HL-60/S4 (cell line): ENCODE data around the gene MARCHF2.

Source experiments
- in situ Hi-C: fragments of 300-500 bp; cut with MboI; formaldehyde crosslinking; loops from 2 replicates; pipeline ENCODE4 v1.14.3; 2022; ENCODE audit warnings: low sequenced_read_pairs

The MARCHF2 gene

DNA sequence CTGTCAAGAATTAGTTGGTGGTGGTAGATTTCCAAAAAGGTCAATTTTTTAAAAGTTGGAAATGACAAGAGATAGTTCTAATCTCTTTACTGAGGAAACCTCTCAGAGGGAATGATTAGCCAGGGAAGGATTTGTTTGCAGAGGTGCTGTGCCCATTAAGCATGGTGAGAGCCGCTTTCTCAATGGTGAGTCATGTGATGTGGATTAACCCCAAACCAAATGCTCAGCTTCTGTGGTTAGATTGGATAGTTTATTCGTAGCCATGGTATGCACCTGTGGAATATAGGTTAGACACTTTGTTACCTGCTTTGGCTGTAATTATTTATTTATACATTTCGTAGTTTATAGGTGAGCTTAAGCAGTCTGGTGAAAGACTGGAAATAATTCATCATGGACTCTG lies 38.8 kb downstream of the MARCHF2 start:
- in situ Hi-C loops, result no loop called here

DNA sequence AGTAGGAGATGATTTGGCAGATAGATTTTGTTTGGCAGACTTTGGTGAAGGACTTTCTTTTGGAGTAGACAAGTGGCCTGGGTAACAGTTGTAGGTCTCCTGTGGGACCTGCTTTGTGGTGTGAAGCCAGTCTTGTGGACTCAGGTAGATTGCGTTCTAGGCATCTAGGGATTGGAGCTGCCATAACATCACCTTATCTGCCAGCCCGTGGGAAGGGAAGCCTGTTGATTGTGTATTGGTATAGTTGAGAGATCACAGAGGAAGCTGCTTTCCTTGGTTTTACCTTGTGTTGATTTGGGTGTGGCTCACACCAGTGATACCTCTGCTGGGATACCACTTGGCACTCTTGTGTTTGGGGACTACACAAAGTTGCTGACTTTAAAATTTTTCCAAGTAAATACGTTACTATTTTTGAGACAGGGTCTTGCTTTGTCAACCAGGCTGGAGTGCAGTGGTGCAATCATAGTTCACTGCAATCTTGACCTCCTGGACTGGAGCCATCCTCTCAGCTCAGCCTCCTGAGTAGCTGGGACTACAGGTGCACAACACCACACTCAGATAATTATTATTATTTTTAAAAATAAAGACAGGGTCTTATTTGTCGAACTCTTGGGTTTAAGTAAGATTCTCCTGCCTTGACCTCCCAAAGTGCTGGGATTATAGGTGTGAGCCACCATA lies 39.5 kb downstream of the MARCHF2 start:
- in situ Hi-C loops, result no loop called here

DNA sequence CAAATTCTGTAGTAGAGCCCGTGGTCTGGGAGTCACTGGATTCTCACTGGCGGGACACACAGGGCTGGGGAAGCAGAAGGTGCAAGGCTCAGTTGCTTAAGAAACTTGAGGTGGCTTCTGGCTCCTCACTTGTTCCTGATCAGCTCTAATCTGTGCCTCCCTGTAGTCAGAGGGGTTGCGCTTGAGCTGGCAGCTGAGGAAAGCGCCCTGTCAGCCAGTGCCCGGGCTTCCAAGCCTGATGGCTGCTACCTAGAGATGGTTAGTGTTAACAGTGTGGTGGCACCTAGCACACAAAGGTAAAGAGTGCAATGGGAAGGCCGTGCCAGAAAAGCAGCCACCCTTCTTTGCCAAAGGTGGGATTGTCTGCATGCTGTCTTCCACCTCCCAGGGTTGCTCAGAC lies 40.5 kb downstream of the MARCHF2 start:
- in situ Hi-C loops, result no loop called here

DNA sequence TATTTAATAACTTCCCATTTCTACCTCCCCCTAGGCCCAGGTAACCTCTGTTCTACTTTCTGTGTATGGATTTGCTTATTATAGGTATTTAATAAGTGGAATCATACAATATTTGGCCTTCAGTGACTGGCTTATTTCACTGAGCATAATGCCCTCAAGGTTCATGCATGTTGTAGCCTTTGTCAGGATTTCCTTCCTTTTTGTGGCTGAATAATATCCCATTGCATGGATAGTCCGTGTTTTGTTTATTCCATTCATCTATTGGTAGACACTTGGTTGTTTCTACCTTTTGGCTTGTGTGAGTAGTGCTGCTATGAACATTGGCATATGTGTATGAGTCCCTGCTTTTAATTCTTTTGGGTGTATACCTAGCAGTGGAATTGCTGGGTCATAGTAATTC lies 41.1 kb downstream of the MARCHF2 start:
- in situ Hi-C loops, result no loop called here

DNA sequence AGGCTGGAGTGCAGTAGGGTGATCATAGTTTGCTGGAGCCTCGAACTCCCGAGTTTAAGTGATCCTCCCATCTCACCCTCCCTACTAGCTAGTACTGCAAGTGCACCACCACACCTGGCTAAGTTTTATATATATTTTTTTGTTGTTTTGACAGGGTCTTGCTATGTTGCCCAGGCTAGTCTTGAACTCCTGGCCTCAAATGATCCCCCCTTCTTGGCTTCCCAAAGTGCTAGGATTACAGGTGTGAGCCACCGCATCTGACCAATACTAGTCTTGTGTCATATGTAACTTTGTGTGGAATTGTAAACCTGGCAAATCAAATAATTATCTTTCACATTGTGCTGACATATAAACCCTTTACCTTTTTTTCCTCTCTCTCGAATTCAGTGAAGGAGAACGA lies 41.9 kb downstream of the MARCHF2 start:
- in situ Hi-C loops, result no loop called here

DNA sequence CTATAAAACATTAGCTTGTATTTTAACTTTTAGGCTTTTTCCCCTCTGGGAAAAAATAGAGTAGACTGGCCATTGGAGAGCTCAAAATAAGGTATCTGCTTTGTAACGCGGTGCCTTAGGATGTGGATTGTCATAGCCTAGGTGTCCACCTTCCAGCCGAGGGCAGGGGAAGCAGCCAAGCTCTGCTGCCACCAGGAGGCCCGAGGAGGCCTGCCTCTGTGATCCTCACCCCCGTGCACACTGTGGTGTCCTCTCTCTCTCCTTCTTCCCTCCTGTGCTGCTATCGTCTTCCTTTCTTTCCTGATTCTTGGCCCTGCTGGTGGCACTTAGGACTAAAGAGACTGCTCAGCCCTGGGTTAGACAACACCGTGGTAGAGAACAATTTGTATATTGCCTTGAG lies 43.0 kb downstream of the MARCHF2 start:
- in situ Hi-C loops, result no loop called here

DNA sequence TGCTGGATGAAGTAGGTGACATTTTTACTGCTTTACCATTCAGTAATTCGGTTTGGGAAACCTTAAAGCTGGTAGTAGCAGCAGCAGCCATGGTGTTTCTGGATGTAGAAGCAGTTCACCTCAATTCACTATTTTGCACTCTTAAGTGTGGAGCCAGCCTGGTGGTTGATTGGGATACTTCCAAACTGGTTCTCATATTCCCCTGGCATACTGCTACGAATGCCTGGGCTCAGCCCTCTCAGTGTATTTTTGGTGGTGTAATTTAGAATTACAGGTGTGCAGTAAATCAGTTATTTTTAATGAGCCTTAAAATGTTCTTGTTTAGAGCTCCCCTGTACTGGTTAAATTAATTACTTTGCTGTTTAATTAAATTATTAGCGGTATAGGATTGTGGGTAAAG lies 44.1 kb downstream of the MARCHF2 start:
- in situ Hi-C loops, result no loop called here

DNA sequence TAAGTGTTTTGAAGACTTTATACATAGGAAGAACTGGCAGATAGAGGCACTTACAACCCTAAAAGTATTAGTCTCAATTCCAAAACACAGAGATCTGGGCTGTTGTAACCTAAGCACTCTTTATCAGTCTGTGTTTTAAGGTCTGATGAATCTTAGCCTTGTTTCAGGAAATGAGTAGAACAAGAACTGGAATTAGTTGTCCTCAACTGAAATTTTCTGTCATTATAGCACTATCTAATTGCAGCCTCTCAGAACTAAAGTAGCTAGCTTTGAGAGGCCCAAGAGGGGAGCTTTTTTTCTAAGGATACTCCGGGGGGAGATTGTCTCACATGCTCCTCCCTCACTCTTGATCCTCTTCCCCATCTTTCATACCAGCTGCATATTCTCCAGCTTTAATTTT lies 44.7 kb downstream of the MARCHF2 start:
- in situ Hi-C loops, result no loop called here

DNA sequence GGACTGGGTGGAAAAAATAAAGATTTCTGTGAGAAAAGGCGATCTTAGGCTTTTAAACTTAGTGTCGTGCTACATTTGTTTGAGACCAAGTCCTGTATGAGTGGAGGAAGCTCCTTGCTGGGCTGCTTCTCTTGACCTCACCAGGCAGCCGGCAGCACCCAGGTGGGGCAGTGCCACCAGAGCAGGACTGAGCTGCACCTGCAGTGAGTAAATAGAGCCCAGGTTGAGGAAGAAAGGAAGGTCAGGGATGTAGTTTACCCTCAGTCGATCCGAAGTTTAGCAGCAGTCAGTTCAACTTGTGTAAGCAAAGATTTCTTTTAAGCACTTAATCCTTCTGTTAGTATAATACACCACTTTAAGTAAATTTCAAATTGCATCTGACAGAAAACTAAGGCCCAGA lies 45.3 kb downstream of the MARCHF2 start:
- in situ Hi-C loops, result no loop called here

DNA sequence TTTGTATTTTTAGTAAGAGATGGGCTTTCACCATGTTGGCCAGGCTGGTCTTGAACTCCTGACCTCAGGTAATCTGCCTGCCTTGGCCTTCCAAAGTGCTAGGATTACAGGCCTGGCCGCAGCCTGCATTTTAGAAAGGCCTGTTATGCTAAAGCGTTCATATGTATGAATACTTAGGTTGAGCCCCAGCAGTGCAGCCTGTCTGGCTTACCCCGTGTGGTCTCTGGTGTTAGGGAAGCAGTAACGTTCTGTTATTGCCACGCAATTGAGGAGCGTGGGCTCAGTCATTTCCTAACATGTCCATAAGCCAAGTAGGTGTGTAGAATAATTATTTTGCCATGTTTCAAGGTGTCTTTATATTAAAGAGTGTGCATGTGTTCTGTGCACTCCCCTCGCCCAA lies 46.0 kb downstream of the MARCHF2 start:
- in situ Hi-C loops, result no loop called here

DNA sequence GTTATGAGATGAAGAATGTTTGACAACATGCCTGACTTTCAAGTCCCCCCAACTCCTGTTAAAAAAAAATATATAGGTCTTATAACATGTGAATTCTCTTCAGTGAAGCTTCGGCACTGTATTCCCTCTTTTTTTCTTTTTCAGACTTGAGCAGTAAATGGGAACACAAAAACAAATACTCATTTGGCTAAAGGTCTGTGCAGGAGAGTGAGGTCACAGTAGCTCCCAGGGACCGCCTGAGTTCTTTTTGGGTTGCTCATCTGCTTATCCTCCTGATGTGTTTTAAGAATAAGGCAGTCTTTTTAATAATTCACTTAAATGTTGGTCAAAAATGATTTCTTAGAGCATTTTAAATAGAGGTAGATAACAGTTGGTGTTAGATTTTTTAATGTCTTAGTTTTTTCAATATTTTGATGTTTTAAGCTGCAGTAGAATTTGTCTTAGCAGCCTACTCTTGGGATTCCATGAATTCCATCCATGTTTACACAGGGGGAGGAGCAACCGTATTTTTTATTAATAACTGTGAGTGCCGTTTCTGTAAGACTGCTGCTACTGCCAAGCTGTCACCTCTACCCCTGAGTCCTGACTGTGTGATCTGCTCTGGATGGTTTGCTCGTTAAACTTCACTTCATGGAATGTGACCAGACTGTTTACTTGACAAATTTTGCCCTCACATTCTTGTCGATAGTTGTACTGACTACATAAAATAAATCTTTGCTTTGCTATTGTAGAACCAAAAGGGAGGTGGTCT lies 46.6 kb downstream of the MARCHF2 start:
- in situ Hi-C loops, result no loop called here

DNA sequence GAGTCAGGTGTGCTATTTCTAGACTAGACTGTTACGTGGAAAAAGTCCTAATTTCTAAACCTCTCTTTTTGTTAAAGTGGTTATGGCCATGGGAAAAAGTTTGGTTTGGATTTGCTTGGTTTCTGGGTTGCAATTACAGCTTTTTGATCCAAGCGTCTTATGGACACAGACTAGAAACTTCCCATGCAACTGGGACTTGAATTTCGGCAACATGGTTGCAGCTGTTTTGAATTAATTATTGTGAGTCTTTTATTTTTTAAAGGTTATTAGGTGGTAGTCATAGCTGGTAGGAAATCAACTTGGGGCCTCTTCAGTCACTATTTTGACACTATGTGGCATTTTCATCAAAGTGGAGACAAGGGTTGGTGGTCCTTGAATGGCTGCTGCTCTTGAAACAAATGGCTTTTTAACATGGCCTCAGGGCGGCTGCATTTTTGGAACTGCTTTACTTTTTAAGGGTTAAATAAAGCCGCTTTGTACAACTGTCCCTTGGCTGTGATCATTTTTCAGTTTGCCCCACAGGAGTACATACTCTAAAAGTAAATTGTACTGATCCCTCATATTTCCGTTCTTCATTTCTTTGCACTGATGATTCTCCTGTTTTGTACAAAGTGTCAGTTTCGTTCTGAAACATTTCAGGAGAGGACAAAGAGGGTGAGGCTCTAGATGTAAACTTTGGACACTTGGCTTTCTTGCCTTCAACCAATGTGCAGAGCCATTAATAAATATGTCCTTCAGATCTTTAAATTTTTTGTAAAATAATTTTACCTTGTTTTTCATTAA lies 47.6 kb downstream of the MARCHF2 start:
- in situ Hi-C loops, result no loop called here

DNA sequence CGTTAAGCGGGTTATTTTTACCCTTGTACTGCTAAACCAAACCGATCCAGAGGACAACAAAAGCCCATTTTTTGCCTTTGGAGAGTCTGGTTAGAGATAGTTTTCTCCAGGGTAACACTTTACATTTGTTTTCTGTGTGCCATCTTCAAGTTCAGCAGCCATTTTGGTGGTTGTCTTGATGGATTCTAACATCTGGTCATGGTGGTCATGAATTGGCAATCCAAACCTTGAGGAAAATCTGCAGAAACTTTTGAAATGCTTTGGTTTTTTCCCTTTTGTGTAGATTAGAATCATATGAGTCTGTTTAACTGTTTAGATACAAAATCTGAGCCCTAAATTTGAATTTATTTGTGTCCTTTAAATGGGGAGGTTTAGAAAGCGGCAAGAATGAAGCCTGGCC lies 48.3 kb downstream of the MARCHF2 start:
- in situ Hi-C loops, result no loop called here

DNA sequence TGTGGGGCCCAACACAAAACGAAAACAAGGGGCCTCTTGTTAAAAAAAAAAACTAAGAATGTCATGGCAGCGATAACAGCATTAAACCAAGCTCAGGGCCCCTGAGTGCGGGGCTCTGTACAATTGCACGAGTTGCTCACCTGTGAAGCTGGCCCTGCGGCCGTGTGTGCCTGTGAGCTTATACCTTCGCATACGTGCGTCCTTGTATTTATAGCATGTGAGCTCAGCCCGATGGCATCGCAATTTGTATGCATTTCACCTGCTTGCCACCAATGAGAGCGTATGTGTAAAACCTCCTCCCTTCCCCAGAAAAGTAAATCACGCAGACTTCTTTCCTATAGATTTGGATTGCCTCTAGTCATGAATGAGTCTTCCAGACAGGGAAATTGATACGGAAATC lies 48.8 kb downstream of the MARCHF2 start:
- in situ Hi-C loops, result no loop called here

DNA sequence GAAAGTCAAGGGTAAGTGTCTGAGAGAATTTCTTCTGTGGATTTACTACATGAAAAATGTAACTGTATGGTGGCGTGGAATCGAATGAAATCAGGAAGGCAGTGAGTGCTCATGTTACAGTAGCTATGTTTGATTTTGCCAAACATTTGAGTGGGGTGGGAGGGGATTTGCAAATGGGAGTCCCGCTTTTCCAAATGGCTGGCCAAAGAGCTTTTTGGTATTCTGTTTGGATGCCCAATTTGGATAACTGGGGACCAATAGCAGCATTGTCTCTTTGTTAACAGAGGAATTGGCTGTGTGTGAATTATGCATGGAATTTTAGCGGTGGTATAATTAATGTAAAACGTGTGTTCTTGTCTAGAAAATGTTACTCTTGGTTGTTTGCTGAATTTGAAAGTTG lies 49.5 kb downstream of the MARCHF2 start:
- in situ Hi-C loops, result no loop called here

DNA sequence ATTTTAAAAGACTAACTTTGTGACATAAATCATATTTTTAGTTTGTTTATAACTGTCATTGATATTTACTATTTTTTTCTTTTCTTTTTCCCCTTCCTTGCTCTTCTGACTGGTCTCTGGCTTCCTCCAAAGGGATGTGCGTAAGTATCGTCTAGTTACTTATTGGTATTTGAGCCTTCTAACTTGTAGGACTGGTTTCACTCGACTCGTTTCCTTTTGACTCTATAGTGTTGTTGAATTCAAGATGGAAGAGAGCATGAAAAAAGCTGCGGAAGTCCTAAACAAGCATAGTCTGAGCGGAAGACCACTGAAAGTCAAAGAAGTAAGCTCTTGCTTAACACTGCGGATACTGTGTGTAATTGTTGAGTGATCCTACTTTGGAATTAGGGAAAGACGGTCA lies 50.3 kb downstream of the MARCHF2 start:
- in situ Hi-C loops, result no loop called here

DNA sequence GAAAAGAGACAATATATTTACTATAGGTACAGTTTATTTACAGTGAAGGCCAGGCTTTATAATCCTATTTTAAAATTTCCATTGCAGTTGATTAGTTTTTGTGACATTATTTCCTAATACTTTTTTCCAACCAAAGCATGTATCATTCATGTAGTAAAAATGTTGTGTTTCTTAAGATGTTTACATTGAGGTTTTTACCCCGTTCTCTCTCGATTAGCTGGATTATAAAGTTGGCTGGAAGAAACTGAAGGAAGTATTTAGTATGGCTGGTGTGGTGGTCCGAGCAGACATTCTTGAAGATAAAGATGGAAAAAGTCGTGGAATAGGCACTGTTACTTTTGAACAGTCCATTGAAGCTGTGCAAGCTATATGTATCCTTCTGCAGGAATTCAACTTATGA lies 52.9 kb downstream of the MARCHF2 start:
- in situ Hi-C loops, result no loop called here

DNA sequence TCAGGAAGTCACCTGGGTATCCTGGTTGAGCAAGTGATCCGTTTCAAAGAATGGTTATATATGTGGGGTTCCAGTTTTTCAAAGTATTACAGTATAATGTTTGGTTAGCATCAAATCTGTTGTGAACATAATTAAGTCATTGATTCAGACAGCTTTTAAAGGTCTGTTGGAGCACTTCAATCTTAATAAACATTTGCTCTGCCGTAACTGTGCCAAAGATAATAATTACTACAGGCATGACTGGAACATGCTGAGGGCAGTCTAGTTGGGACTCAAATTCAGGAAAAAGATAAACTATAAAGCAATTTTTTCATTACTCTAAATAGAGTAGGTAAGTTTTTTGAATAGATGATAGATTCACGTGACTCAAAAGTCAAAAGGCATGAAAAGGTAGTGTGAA lies 55.0 kb downstream of the MARCHF2 start:
- in situ Hi-C loops, result no loop called here

DNA sequence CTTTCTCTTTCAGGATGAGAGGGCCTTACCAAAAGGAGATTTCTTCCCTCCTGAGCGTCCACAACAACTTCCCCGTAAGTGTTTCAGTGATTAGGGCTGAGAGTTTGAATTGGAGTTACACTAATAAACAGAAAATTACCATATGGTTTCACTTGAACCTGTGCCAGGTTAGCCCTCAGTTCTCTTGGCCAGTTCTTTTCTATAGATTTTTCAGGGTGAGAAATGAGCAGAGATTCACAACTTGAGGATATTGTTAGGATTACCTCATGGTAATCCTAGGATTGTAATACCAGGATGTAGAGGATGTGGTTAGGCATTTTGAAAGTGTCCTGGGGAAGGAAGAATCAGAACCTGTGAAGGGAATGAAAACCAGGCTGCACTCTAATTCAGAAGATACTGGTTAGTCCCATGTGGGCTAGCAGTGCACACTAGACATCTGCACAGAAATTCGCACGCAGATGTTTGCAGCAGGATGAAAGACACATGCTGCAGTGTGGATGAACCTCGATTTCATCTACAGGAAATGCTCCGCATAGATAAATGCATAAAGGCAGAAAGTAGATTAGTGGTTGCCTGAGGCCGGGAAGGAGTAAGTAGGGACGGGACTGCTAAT lies 55.8 kb downstream of the MARCHF2 start:
- in situ Hi-C loops, result no loop called here

DNA sequence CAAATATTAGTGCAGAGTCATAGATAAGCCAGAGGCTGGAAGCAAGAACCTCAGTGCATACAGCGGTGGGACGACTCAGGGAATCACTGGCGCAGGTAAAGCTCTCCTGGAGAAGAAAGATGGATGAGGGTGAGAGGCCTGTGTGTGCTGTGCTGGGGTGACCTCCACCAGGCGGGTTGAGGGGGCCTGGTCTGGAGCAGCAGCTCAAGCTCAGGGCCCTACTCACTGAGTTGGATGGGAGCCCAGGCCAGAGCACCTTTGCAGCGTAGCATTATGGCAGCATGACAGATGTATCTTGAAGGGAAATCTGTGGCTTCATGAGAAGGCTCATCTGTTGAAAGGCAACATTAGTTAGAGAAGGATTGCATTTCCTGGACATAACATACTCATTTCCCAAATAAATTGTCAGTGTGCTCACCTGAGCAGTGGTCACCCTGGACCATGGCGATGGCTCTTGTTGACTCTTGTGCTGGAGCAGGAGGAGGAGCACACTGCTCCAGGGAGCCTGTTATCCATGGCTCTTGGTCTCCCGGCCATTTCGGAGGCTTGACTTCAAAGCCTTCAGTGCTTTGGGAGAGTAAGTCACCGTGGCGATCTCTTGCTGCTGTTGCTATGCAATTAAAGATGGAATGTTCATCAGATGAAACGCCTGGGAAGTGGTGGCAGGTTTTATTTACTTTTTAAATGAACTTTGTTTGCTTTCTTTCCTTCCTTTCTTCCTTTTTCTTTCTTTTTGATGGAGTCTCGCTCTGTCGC lies 56.7 kb downstream of the MARCHF2 start:
- in situ Hi-C loops, result no loop called here
